Type B pancreatic cell (in vitro differentiated cells): ENCODE results near the gene AGAP3. TPM values are rescaled to one million over a fixed set of nuclear protein-coding genes. Genes with fewer than 3 reads are reported as not detected.

Experiments
- DNase-seq: peaks from one replicate; pipeline ENCODE4 v3.0.0; 2021; ENCODE audit warnings: mixed read lengths; ENCODE audit not compliant: unreplicated experiment; ENCODE audit errors: extremely low spot score
- H3K27ac Mint-ChIP-seq: 2 replicates; pipeline ENCODE4 v1.8.0; 2021; ENCODE audit warnings: mild to moderate bottlenecking, mixed read lengths
- H3K27me3 Mint-ChIP-seq: 2 replicates; pipeline ENCODE4 v1.8.0; 2021; ENCODE audit warnings: mixed read lengths
- H3K36me3 Mint-ChIP-seq: 2 replicates; pipeline ENCODE4 v1.8.0; 2021; ENCODE audit warnings: mixed read lengths
- H3K4me1 Mint-ChIP-seq: one replicate; pipeline ENCODE4 v1.8.0; 2021; ENCODE audit warnings: mixed read lengths; ENCODE audit not compliant: unreplicated experiment
- H3K4me3 Mint-ChIP-seq: 2 replicates; pipeline ENCODE4 v1.8.0; 2021; ENCODE audit warnings: mild to moderate bottlenecking, mixed read lengths
- H3K9me3 Mint-ChIP-seq: 2 replicates; pipeline ENCODE4 v1.8.0; 2021; ENCODE audit warnings: mixed read lengths
- total RNA-seq: library from RNA; stranded (reverse); gene quantifications from 2 replicates; pipeline ENCODE4 v1.2.1, GENCODE V29; 2021; ENCODE audit warnings: low replicate concordance
- TF ChIP-seq, protein P1 (sequence below): fragments of 200-600 bp; sonication (generic); conservative IDR thresholded peaks from 2 replicates; pipeline ENCODE4 v1.5.0; 2021; ENCODE audit warnings: antibody characterized with exemption, mild to moderate bottlenecking

Gene AGAP3
- total RNA-seq, 1 donor from 2014 or later, result 114 TPM

DNA sequence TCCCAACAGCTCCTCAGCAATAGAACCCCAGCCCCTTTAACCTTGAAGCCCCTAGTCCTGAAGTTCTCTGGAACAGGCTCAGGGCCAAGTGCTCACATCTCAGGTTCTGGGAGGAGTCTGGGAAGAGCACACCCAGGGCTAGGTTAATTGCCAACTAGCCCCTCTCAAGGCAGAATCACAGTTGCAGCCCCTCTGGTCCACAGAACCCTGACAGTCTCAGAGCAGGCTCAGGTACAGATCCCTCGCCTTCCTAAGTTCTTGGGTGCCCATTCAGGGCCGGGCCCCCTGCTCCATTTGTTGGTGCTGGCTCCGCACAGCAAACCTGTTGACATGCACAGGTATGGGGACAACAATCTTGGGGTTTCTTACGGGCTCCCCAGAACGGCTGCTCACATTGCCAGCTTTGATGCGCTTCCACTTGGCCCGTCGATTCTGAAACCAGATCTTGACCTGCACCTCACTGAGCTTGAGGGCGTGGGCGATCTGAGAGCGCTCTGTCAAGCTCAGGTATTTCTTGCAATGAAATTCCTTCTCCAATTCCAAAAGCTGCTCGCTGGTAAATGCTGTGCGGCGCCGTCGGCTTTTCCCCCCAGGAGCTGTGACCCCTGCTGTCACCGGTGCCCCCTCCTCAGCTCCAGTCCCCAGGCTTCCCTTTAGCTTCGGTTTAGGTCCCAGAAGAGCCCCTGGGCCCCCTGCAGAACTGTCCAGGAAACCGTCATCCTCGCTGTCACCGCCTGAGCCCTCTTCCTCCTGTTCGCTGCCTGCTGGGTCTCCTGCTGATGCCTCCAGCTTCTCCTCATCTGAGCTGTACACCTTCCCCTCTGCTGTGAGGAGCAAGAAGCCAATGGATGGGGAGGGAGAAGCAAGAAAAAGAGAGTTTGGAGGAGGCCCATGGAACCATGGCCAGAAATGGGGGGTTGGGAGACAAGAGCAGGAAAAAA lies 62.3 kb downstream of the AGAP3 start:
- H3K4me1 Mint-ChIP-seq, result peaks cover 10% of the 10 kb centered on the region
- H3K9me3 Mint-ChIP-seq, result no peaks in the 10 kb centered on the region
- DNase-seq, result no peak
- H3K27me3 Mint-ChIP-seq, result peaks cover 13% of the 10 kb centered on the region
- no peak overlapping the region for H3K27ac Mint-ChIP-seq
- H3K36me3 Mint-ChIP-seq, result peaks cover 7% of the 10 kb centered on the region
- TF ChIP-seq, protein P1, sequence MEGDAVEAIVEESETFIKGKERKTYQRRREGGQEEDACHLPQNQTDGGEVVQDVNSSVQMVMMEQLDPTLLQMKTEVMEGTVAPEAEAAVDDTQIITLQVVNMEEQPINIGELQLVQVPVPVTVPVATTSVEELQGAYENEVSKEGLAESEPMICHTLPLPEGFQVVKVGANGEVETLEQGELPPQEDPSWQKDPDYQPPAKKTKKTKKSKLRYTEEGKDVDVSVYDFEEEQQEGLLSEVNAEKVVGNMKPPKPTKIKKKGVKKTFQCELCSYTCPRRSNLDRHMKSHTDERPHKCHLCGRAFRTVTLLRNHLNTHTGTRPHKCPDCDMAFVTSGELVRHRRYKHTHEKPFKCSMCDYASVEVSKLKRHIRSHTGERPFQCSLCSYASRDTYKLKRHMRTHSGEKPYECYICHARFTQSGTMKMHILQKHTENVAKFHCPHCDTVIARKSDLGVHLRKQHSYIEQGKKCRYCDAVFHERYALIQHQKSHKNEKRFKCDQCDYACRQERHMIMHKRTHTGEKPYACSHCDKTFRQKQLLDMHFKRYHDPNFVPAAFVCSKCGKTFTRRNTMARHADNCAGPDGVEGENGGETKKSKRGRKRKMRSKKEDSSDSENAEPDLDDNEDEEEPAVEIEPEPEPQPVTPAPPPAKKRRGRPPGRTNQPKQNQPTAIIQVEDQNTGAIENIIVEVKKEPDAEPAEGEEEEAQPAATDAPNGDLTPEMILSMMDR, result no peak
- no peak overlapping the region for H3K4me3 Mint-ChIP-seq

DNA sequence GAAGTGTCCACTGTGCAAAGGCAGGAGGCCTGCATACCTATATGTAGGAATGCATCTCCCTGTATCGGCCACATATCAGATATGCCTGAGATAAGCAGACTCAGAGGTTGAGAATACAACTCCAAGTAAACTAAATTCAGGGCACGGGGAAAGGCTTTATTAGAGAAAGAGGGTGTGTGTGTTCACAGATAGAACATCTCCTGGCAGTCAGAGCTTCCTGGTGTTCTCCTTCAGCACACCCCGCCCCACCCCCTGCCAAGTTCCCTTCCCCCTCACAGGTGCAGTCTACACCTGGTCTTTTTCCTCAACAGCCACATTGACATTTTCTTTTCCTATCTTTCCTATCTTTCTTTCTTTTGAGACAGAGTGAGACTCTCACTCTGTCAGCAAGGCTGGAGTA lies 64.1 kb downstream of the AGAP3 start:
- Mint-ChIP-seq H3K4me3 (no peak overlapping the region), H3K9me3 (no peaks in the 10 kb centered on the region), H3K27me3 (peaks cover 18% of the 10 kb centered on the region), H3K27ac (no peak overlapping the region), H3K4me1 (peaks cover 14% of the 10 kb centered on the region), H3K36me3 (no peaks in the 10 kb centered on the region)
- TF ChIP-seq, protein P1, result no peak
- no peak for DNase-seq

DNA sequence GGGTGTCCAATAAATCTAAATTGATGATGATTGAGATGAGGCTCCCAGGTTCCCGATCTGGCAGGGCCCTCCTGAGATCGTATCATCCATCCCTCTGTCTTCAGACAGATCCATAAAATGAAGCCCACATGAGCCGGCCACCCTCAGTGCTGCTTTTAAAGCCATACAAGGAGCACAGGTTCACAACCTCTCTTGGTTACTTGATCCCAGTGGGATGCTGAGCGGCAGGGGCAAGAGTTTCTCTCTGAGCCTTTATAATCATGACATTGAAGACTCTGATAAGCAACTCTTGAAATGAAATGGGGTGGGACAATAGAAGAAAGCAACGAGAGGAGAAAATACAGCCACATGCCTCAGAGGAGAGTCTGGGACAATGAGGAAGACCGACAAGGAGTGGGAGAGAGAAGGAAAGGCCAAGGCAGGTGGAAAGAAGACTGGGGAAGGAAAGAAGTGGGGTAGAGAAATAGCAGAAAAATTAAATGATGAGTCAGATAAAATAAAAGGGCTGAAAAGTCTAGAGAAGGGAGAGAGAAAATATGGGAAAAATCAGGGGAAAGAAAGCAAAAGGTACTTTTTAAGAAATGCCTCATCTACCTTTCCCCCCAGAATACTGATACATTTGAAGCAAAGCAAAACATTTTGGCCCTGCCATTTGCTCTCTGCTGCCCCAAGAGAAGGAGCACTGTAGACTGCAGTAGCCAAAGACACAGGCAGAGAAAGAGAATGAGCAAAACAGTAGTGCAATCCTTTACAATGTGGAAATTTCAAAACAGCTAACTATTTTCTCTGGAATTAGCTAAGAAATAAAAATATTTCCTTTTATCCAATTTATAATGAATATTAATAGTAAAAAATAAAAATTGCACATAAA lies 66.6 kb downstream of the AGAP3 start:
- Mint-ChIP-seq H3K4me1 (peaks cover 11% of the 10 kb centered on the region), H3K4me3 (no peak overlapping the region), H3K27ac (no peak overlapping the region), H3K27me3 (peaks cover 26% of the 10 kb centered on the region), H3K36me3 (no peaks in the 10 kb centered on the region), H3K9me3 (no peaks in the 10 kb centered on the region)
- TF ChIP-seq, protein P1, result peak; percentile 43
- peak; percentile 13 for DNase-seq

DNA sequence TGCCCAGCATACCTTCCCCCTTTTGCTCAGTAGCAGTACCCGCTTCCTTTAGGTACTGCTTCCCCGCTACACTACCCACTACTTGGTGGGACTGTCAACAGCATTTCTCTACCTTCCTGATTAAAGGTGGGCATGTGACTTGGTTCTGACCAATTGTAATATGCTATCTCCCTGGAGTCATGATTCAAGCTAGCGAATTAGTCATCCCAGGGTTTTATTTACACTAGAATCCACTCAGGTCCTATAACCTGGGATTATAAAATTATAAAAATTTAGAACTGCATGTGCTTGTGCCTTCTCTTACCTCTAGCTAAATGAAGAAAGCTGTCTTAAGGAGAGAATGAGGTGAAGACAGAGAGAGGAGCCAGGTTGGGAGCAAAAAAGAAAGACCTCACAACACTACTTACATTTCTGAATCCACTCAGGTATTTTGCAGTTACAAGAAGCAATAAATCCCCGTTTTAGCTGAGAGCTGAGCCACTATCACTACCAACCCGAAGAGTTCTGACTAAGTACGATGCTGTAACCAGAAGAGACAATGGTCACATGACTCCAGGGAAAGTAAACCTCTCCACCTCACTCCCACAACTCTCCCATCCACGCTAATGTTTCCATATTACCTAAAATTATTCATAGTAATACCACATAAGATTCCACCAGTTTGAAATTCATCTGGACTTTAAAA lies 71.5 kb downstream of the AGAP3 start:
- no peak for DNase-seq
- no peaks in the 10 kb centered on the region for H3K9me3 Mint-ChIP-seq
- H3K4me1 Mint-ChIP-seq, result peaks cover 7% of the 10 kb centered on the region
- TF ChIP-seq, protein P1, result no peak
- no peaks in the 10 kb centered on the region for H3K36me3 Mint-ChIP-seq
- H3K4me3 Mint-ChIP-seq, result no peak overlapping the region
- peaks cover 25% of the 10 kb centered on the region for H3K27me3 Mint-ChIP-seq
- no peak overlapping the region for H3K27ac Mint-ChIP-seq

- DNase-seq, result no peak
- Mint-ChIP-seq H3K4me3 (no peak overlapping the region), H3K36me3 (no peaks in the 10 kb centered on the region), H3K27ac (no peak overlapping the region), H3K27me3 (peaks cover 13% of the 10 kb centered on the region), H3K4me1 (no peaks in the 10 kb centered on the region), H3K9me3 (no peaks in the 10 kb centered on the region)
- TF ChIP-seq, protein P1, result no peak
Measured at GRCh38 chr7:151161757-151162156, 75.5 kb downstream of the AGAP3 start.
